OCI-LY7 (cell line): ENCODE results near the gene BNIP1. TPM values are rescaled to one million over a fixed set of nuclear protein-coding genes. Genes with fewer than 3 reads are reported as not detected.

Experiments used
- total RNA-seq, 2 experiments: library from RNA; depleted of rRNA in 1 of 2; stranded (reverse); fragments of >200 nt in 1 of 2; shearing (Covaris generic) in 1 of 2; gene quantifications; 2 replicates each; pipeline ENCODE4 v1.2.3, GENCODE V29; 2014 to 2022

BNIP1 gene
- total RNA-seq, 2 experiments from 2014 or later = 16.8 to 23.1 TPM

Other genes starting within 250 kb of the BNIP1 start
- gene RPL26L1, start 185.1 kb upstream of the BNIP1 start, total RNA-seq (2014; rRNA removed; shearing (Covaris generic)) = 34.5 and 45.0 TPM in 2 replicates
- 48.4 and 63.1 TPM in 2 replicates for gene RPL26L1, start 185.1 kb upstream of the BNIP1 start, total RNA-seq (2022)
- gene ATP6V0E1, start 160.8 kb upstream of the BNIP1 start, total RNA-seq (2014; rRNA removed; shearing (Covaris generic)) = 26.9 and 39.9 TPM in 2 replicates
- 41.9 and 59.4 TPM in 2 replicates for gene ATP6V0E1, start 160.8 kb upstream of the BNIP1 start, total RNA-seq (2022)
- gene CREBRF, start 88.2 kb upstream of the BNIP1 start, total RNA-seq (2014; rRNA removed; shearing (Covaris generic)) = 12.5 and 17.4 TPM in 2 replicates
- 12.1 and 14.5 TPM in 2 replicates for gene CREBRF, start 88.2 kb upstream of the BNIP1 start, total RNA-seq (2022)
- gene NKX2-5, start 90.7 kb downstream of the BNIP1 start, total RNA-seq (2014; rRNA removed; shearing (Covaris generic)) = not detected in 2 replicates
- gene NKX2-5, start 90.7 kb downstream of the BNIP1 start, total RNA-seq (2022) = not detected in 2 replicates
- gene STC2, start 183.9 kb downstream of the BNIP1 start, total RNA-seq (2014; rRNA removed; shearing (Covaris generic)) = not detected in 2 replicates
- gene STC2, start 183.9 kb downstream of the BNIP1 start, total RNA-seq (2022) = not detected in 2 replicates